Mesothelial cell of epicardium (in vitro differentiated cells): Measurements from ENCODE around the gene CDH4. TPM values are rescaled to one million over a fixed set of nuclear protein-coding genes. Genes with fewer than 3 reads are reported as not detected.

ENCODE experiments used
- DNase-seq, 2 experiments: peaks; one replicate each; pipeline ENCODE4 v3.0.0; 2021; ENCODE audit warnings: low spot score in 2 of 2; ENCODE audit not compliant: unreplicated experiment in 2 of 2
- H3K27ac Mint-ChIP-seq: 2 replicates; pipeline ENCODE4 v1.8.0; 2021; ENCODE audit warnings: mixed read lengths
- H3K27me3 Mint-ChIP-seq: 2 replicates; pipeline ENCODE4 v1.8.0; 2021; ENCODE audit warnings: low read depth, mixed read lengths
- H3K36me3 Mint-ChIP-seq: 2 replicates; pipeline ENCODE4 v1.8.0; 2021; ENCODE audit warnings: mixed read lengths
- H3K4me1 Mint-ChIP-seq: 2 replicates; pipeline ENCODE4 v1.8.0; 2021; ENCODE audit warnings: mixed read lengths
- H3K4me3 Mint-ChIP-seq: 2 replicates; pipeline ENCODE4 v1.8.0; 2021; ENCODE audit warnings: mild to moderate bottlenecking, moderate library complexity, mixed read lengths
- H3K9me3 Mint-ChIP-seq: 2 replicates; pipeline ENCODE4 v1.8.0; 2021; ENCODE audit warnings: mixed read lengths
- total RNA-seq: library from RNA; stranded (reverse); gene quantifications from 3 replicates; pipeline ENCODE4 v1.2.1, GENCODE V29; 2021
- TF ChIP-seq, protein P1 (sequence below): fragments of 200-600 bp; sonication (generic); IDR thresholded peaks from one replicate; pipeline ENCODE4 v1.5.0; 2021; ENCODE audit warnings: antibody characterized with exemption; ENCODE audit not compliant: unreplicated experiment

The CDH4 gene
- total RNA-seq, 1 donor from 2014 or later: 1.1 TPM

GRCh38 chr20:61508301-61509096, 256.4 kb downstream of the CDH4 start:
- peaks cover 1% of the 10 kb centered on the region for H3K27me3 Mint-ChIP-seq
- TF ChIP-seq, protein P1, sequence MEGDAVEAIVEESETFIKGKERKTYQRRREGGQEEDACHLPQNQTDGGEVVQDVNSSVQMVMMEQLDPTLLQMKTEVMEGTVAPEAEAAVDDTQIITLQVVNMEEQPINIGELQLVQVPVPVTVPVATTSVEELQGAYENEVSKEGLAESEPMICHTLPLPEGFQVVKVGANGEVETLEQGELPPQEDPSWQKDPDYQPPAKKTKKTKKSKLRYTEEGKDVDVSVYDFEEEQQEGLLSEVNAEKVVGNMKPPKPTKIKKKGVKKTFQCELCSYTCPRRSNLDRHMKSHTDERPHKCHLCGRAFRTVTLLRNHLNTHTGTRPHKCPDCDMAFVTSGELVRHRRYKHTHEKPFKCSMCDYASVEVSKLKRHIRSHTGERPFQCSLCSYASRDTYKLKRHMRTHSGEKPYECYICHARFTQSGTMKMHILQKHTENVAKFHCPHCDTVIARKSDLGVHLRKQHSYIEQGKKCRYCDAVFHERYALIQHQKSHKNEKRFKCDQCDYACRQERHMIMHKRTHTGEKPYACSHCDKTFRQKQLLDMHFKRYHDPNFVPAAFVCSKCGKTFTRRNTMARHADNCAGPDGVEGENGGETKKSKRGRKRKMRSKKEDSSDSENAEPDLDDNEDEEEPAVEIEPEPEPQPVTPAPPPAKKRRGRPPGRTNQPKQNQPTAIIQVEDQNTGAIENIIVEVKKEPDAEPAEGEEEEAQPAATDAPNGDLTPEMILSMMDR: no peak
- no peaks in the 10 kb centered on the region for H3K9me3 Mint-ChIP-seq
- H3K36me3 Mint-ChIP-seq: no peaks in the 10 kb centered on the region
- H3K4me3 Mint-ChIP-seq: no peak overlapping the region
- no peak for DNase-seq
- no peak overlapping the region for H3K27ac Mint-ChIP-seq
- peaks cover under 1% of the 10 kb centered on the region for H3K4me1 Mint-ChIP-seq

- TF ChIP-seq, protein P1: no peak
- Mint-ChIP-seq H3K27me3 (peaks cover 1% of the 10 kb centered on the region), H3K4me3 (no peak overlapping the region), H3K9me3 (no peaks in the 10 kb centered on the region), H3K27ac (no peak overlapping the region), H3K4me1 (peaks cover 8% of the 10 kb centered on the region), H3K36me3 (no peaks in the 10 kb centered on the region)
- DNase-seq: no peak
Measured at GRCh38 chr20:61510778-61511330, 258.8 kb downstream of the CDH4 start.

DNA sequence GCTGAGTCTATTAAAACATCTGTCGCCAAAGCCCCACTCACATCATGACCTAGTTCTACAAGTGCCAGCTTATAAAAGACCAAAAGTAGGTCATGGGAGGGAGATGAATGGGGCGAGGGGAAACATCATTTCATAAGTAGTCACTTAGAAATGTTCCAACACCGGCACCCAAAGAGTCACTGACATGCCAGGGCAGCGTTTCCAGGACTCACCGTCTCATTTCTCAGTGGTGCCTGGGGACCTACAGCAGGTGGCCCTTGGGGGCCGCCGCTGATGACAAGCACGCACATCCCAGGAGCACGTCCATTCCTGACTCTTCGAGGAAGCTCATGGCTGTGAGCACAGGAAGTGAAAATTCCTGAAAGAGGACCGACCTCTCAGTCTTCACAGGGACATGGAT, 260.4 kb downstream of the CDH4 start:
- no peak overlapping the region for H3K4me3 Mint-ChIP-seq
- H3K27me3 Mint-ChIP-seq: peaks cover 3% of the 10 kb centered on the region
- no peaks in the 10 kb centered on the region for H3K36me3 Mint-ChIP-seq
- peaks cover 8% of the 10 kb centered on the region for H3K4me1 Mint-ChIP-seq
- H3K27ac Mint-ChIP-seq: no peak overlapping the region
- TF ChIP-seq, protein P1: no peak
- H3K9me3 Mint-ChIP-seq: no peaks in the 10 kb centered on the region
- no peak for DNase-seq

- Mint-ChIP-seq H3K4me1 (peaks cover 8% of the 10 kb centered on the region), H3K36me3 (no peaks in the 10 kb centered on the region), H3K4me3 (no peak overlapping the region), H3K9me3 (no peaks in the 10 kb centered on the region), H3K27ac (no peak overlapping the region), H3K27me3 (peaks cover 3% of the 10 kb centered on the region)
- TF ChIP-seq, protein P1: no peak
- DNase-seq: no peak
Measured at GRCh38 chr20:61513124-61514017, 261.3 kb downstream of the CDH4 start.

DNA sequence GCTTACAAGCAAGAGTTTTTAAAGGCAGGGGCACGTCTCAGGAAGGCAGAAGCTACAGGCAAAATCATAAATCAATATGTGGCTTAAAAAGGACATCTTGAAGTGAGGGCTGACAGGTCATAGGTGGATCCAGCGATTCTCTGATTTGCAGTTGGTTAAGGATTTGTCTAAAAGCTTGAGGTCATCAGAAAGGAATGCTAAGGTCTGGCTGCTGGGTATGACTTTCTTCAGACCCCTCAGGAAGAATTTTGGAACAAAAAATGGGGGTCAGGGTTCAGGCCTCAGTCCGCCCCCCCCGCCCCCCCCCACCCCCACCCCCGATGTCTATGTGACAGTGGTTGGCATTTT, 261.9 kb downstream of the CDH4 start:
- no peak for DNase-seq
- peaks cover 8% of the 10 kb centered on the region for H3K4me1 Mint-ChIP-seq
- H3K4me3 Mint-ChIP-seq: no peak overlapping the region
- TF ChIP-seq, protein P1: no peak
- no peaks in the 10 kb centered on the region for H3K9me3 Mint-ChIP-seq
- peaks cover 3% of the 10 kb centered on the region for H3K27me3 Mint-ChIP-seq
- no peaks in the 10 kb centered on the region for H3K36me3 Mint-ChIP-seq
- no peak overlapping the region for H3K27ac Mint-ChIP-seq
